CD8-positive, alpha-beta memory T cell (primary cell): ENCODE data around the gene CLSTN2. TPM values are rescaled to one million over a fixed set of nuclear protein-coding genes. Genes with fewer than 3 reads are reported as not detected.

Experiments used
- CTCF ChIA-PET: fragments of 350-600 bp; sonication (Branson Sonifier 250); formaldehyde crosslinking; loops from one replicate; lab custom pipeline; 2021; ENCODE audit warnings: antibody characterized with exemption; lab: Charles Lee
- POLR2A ChIA-PET: fragments of 350-600 bp; sonication (Branson Sonifier 250); formaldehyde crosslinking; loops from one replicate; lab custom pipeline; 2021; ENCODE audit warnings: antibody characterized with exemption; lab: Charles Lee
- DNase-seq, 5 donors: peaks; one replicate each; pipeline versions ENCODE4 v3.0.0 to v3.0.0-alpha.2; 2020 to 2022; ENCODE audit warnings: mixed read lengths in 1 of 5
- H3K27ac ChIP-seq: one replicate; pipeline ENCODE4 v1.7.0; 2013; ENCODE audit warnings: low read depth, mild to moderate bottlenecking, low read length, moderate library complexity
- H3K27me3 ChIP-seq: 2 replicates; pipeline ENCODE4 v1.7.0; 2013; ENCODE audit warnings: low read length, mild to moderate bottlenecking; ENCODE audit not compliant: insufficient read depth, poor library complexity, severe bottlenecking
- H3K36me3 ChIP-seq: 2 replicates; pipeline ENCODE4 v1.7.0; 2013; ENCODE audit warnings: mild to moderate bottlenecking, low read length, moderate library complexity; ENCODE audit not compliant: insufficient read depth
- H3K4me1 ChIP-seq: 2 replicates; pipeline ENCODE4 v1.7.0; 2013; ENCODE audit warnings: mild to moderate bottlenecking, low read length, moderate library complexity; ENCODE audit not compliant: insufficient read depth
- H3K4me3 ChIP-seq: 2 replicates; pipeline ENCODE4 v1.7.0; 2013; ENCODE audit warnings: mild to moderate bottlenecking, low read length
- H3K9me3 ChIP-seq: 2 replicates; pipeline ENCODE4 v1.7.0; 2013; ENCODE audit warnings: mild to moderate bottlenecking, low read length
- H3K27ac Mint-ChIP-seq, 8 donors: one replicate each; pipeline ENCODE4 v1.8.0; 2020 to 2021; ENCODE audit warnings: mixed read lengths in 8 of 8, mild to moderate bottlenecking in 6 of 8, inconsistent platforms in 3 of 8, moderate library complexity in 3 of 8
- H3K27me3 Mint-ChIP-seq, 2 donors: one replicate each; pipeline ENCODE4 v1.8.0; 2020 to 2021; ENCODE audit warnings: mixed read lengths in 2 of 2, mild to moderate bottlenecking in 1 of 2, moderate library complexity in 1 of 2
- H3K36me3 Mint-ChIP-seq, 3 donors: one replicate each; pipeline ENCODE4 v1.8.0; 2020 to 2021; ENCODE audit warnings: mixed read lengths in 3 of 3, inconsistent platforms in 1 of 3, mild to moderate bottlenecking in 1 of 3
- H3K4me1 Mint-ChIP-seq, 3 donors: one replicate each; pipeline ENCODE4 v1.8.0; 2020 to 2021; ENCODE audit warnings: mixed read lengths in 3 of 3, inconsistent platforms in 1 of 3, mild to moderate bottlenecking in 1 of 3
- H3K4me3 Mint-ChIP-seq, 7 donors: one replicate each; pipeline ENCODE4 v1.8.0; 2020 to 2021; ENCODE audit warnings: mixed read lengths in 7 of 7, mild to moderate bottlenecking in 6 of 7, moderate library complexity in 4 of 7, inconsistent platforms in 2 of 7
- H3K9me3 Mint-ChIP-seq, 5 donors: one replicate each; pipeline ENCODE4 v1.8.0; 2020 to 2022; ENCODE audit warnings: mixed read lengths in 5 of 5, mild to moderate bottlenecking in 3 of 5, moderate library complexity in 2 of 5, inconsistent platforms in 1 of 5
- polyA plus RNA-seq: library from polyadenylated mRNA; unstranded; fragments of 300-500 nt; fragmentation: Illumina TruSeq; gene quantifications from one replicate; pipeline ENCODE4 v1.2.3, GENCODE V29; 2021
- total RNA-seq, 2 experiments: library from RNA; stranded (reverse); gene quantifications; one replicate each; pipeline ENCODE4 v1.2.3, GENCODE V29; 2021

Gene CLSTN2
- total and polyA plus RNA-seq, 3 experiments from 2014 or later = not detected

DNA sequence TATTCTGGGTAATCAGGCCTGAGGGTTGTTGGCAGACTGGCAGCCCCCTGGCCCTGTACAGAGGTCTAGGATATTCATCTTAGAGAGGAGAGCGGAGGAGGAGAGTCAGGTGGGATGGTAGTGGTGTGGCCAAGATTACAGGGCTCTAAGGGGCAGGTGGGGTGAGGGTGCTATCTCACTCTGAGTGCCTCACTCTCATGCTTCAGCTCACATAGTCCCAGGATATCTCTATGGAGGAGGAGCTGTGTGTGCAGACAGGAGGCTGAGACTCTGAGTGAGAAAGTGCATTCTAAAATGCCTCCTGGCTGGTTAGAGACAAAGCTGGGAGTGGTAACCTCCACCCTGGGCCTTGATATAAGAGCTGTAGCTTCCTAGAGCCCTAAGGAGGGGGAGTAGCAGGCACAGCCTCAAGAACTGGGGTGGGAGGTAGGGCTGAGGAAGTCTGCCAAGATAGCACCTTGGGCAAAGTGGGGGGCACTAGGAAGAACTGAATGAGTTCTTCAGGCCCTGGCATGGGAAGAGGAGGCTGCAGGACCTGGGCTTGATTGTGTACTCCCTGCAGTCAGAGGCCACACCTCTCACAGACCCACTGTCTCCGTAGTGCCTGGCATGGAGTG lies 39.9 kb downstream of the CLSTN2 start:
- H3K9me3 Mint-ChIP-seq = peaks cover 0 to 9% (median 0%) of the 10 kb centered on the region in 5 donors
- H3K4me3 ChIP-seq = no peak overlapping the region
- no peaks in the 10 kb centered on the region for H3K4me1 ChIP-seq
- peaks cover 3% of the 10 kb centered on the region for H3K27me3 ChIP-seq
- H3K36me3 ChIP-seq = no peaks in the 10 kb centered on the region
- H3K4me3 Mint-ChIP-seq = no peak overlapping the region
- POLR2A ChIA-PET = no interaction called here
- no peak overlapping the region for H3K27ac Mint-ChIP-seq
- no peak for DNase-seq
- peaks cover 0 to 5% of the 10 kb centered on the region in 2 donors for H3K27me3 Mint-ChIP-seq
- H3K9me3 ChIP-seq = no peaks in the 10 kb centered on the region
- H3K4me1 Mint-ChIP-seq = no peaks in the 10 kb centered on the region
- CTCF ChIA-PET = no interaction called here
- H3K36me3 Mint-ChIP-seq = no peaks in the 10 kb centered on the region
- H3K27ac ChIP-seq = no peak overlapping the region

DNA sequence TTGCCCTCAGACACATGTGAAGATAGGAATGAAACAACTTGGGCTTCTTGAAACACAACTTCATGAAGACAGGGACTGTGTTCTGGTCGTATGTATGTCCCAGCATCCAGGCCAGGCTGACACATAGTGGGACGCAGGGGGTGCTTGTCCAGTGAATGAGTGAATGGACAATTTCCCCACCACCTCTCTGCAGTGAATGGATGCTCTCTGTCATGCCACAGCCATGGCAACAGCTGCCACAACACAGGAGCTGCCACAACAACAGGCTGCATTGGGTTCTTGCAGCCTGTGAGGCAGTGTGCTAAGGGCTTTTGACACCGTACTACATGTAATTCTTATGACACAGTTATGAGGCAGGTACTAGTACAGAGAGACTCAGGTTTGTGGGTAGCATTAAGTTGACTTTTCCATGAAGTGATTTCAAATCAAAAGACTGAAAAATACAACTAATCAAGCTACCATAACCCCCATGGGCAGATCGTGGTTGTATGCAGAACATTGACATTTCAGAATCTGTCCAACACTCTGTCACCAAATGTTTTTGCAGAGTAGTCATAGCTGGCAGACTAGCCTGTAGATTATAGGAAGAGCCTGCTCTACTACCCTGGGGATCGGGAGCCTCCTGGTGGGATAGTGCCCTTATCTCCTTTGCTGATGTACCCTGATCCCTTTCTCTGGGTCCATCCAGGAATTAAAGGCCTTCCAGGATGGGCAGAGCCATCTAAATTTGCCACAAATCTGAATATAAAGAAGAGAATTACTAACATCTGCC lies 40.8 kb downstream of the CLSTN2 start:
- Histone ChIP-seq H3K27ac (no peak overlapping the region), H3K4me3 (no peak overlapping the region), H3K9me3 (no peaks in the 10 kb centered on the region), H3K4me1 (no peaks in the 10 kb centered on the region), H3K36me3 (no peaks in the 10 kb centered on the region), H3K27me3 (peaks cover 3% of the 10 kb centered on the region)
- no peak for DNase-seq
- POLR2A ChIA-PET = no interaction called here
- H3K27me3 Mint-ChIP-seq = peaks cover 0 to 7% of the 10 kb centered on the region in 2 donors
- H3K4me1 Mint-ChIP-seq = no peaks in the 10 kb centered on the region
- no peaks in the 10 kb centered on the region for H3K36me3 Mint-ChIP-seq
- H3K27ac Mint-ChIP-seq = no peak overlapping the region
- H3K9me3 Mint-ChIP-seq = peaks cover 0 to 4% (median 0%) of the 10 kb centered on the region in 5 donors
- H3K4me3 Mint-ChIP-seq = no peak overlapping the region
- CTCF ChIA-PET = no interaction called here

DNA sequence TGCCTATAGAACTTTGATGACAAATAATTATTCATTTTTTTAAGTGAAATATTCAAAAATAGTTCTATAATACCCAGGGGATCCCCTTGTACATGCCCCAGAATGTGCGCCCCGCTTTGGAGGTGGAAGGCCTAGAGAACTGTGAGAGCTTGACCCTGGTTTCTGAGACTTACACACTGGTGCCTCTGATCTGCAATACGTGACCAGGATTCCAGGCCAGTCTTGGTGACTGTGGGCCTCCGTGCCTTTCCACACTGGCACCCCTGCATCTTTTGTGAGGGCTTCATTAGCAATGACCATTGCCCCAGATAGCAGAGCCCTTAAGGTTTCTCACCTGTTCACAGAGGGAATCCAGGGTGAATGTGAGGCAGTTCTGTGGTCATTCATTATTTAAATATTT lies 44.0 kb downstream of the CLSTN2 start:
- no peak for DNase-seq
- H3K4me3 Mint-ChIP-seq = no peak overlapping the region
- peaks cover 0 to 6% (median 0%) of the 10 kb centered on the region in 5 donors for H3K9me3 Mint-ChIP-seq
- no peaks in the 10 kb centered on the region for H3K9me3 ChIP-seq
- no peaks in the 10 kb centered on the region for H3K4me1 Mint-ChIP-seq
- CTCF ChIA-PET = no interaction called here
- no peak overlapping the region for H3K27ac Mint-ChIP-seq
- H3K4me3 ChIP-seq = no peak overlapping the region
- no peaks in the 10 kb centered on the region for H3K36me3 Mint-ChIP-seq
- no peaks in the 10 kb centered on the region for H3K4me1 ChIP-seq
- H3K27me3 Mint-ChIP-seq = peaks cover 0 to 7% of the 10 kb centered on the region in 2 donors
- POLR2A ChIA-PET = no interaction called here
- H3K27me3 ChIP-seq = peaks cover 3% of the 10 kb centered on the region
- H3K27ac ChIP-seq = no peak overlapping the region
- no peaks in the 10 kb centered on the region for H3K36me3 ChIP-seq

DNA sequence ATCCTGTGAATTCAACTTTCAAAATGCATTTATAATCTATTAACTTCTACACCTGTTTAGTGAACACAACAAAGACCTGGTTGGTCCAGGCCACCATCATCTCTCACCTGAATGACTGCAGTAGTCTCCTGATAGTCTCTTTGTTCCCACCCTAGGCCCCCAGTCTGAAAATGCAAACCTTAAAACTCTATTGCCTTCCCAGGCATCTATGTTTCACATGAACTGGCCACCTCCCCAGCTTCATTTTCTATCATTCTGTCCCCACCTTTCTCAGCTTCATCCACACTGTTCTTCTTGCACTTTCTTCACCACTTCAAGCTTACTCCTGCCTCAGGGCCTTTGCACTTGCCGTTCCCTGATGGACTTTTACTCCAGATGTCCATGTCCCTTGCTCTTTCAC lies 45.0 kb downstream of the CLSTN2 start:
- peaks cover 0 to 7% (median 0%) of the 10 kb centered on the region in 5 donors for H3K9me3 Mint-ChIP-seq
- Histone ChIP-seq H3K36me3 (no peaks in the 10 kb centered on the region), H3K27ac (no peak overlapping the region), H3K4me1 (no peaks in the 10 kb centered on the region), H3K9me3 (no peaks in the 10 kb centered on the region), H3K27me3 (no peaks in the 10 kb centered on the region), H3K4me3 (no peak overlapping the region)
- H3K4me3 Mint-ChIP-seq = no peak overlapping the region
- no peaks in the 10 kb centered on the region for H3K36me3 Mint-ChIP-seq
- CTCF ChIA-PET = no interaction called here
- no peak overlapping the region for H3K27ac Mint-ChIP-seq
- no peaks in the 10 kb centered on the region for H3K4me1 Mint-ChIP-seq
- DNase-seq = no peak
- H3K27me3 Mint-ChIP-seq = peaks cover 0 to 4% of the 10 kb centered on the region in 2 donors
- POLR2A ChIA-PET = no interaction called here

DNA sequence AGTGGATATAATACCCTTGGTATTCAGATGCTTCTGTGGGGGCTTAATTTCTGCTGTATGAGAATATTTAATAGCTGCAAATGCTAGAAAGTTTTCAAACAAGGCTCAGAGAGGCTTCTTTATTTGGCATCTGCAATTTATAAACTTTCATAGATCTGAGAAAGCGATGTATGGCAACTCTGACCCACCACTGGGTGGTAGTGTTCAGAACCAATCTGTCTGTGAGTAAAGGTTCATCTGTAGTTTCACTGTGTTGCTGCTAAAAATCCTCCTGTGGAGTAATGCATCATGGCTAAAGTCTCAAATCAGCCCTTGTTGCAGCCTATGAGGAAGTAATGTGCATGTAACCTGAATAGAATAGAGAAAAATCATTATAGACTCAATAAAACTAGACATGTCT lies 47.4 kb downstream of the CLSTN2 start:
- H3K27ac Mint-ChIP-seq = no peak overlapping the region
- no peaks in the 10 kb centered on the region for H3K4me1 ChIP-seq
- H3K4me3 ChIP-seq = no peak overlapping the region
- H3K4me1 Mint-ChIP-seq = no peaks in the 10 kb centered on the region
- ChIA-PET POLR2A (no interaction called here), CTCF (no interaction called here)
- H3K9me3 Mint-ChIP-seq = peaks cover 0 to 7% (median 0%) of the 10 kb centered on the region in 5 donors
- H3K27me3 ChIP-seq = no peaks in the 10 kb centered on the region
- no peaks in the 10 kb centered on the region for H3K36me3 ChIP-seq
- no peak overlapping the region for H3K27ac ChIP-seq
- H3K4me3 Mint-ChIP-seq = no peak overlapping the region
- H3K9me3 ChIP-seq = no peaks in the 10 kb centered on the region
- DNase-seq = no peak
- H3K36me3 Mint-ChIP-seq = no peaks in the 10 kb centered on the region
- peaks cover 4% of the 10 kb centered on the region in 2 donors for H3K27me3 Mint-ChIP-seq

DNA sequence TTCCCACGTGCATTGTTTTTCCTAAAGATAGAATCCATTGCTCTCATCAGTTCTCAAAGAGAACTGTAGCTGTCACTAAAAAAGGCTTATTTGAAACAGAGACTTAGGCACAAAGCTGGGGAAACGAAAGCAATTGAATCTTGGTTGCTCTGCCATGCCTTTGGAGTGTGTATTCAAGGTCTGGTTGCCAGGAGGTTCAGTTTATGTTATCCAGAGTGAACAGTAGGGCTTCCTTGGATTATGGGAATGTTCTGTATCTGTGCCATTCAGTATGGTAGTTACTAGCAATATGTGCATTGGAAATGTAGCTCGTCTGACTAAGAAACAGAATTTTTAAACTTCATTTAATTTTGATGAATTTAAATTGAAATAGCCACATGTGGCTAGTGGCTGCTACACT lies 50.6 kb downstream of the CLSTN2 start:
- no peak overlapping the region for H3K4me3 Mint-ChIP-seq
- no peaks in the 10 kb centered on the region for H3K36me3 Mint-ChIP-seq
- Histone ChIP-seq H3K4me1 (no peaks in the 10 kb centered on the region), H3K36me3 (no peaks in the 10 kb centered on the region), H3K4me3 (no peak overlapping the region), H3K27me3 (no peaks in the 10 kb centered on the region), H3K9me3 (no peaks in the 10 kb centered on the region), H3K27ac (no peak overlapping the region)
- H3K27me3 Mint-ChIP-seq = peaks cover 0 to 4% of the 10 kb centered on the region in 2 donors
- no peaks in the 10 kb centered on the region for H3K4me1 Mint-ChIP-seq
- ChIA-PET POLR2A (no interaction called here), CTCF (no interaction called here)
- peaks cover 0 to 4% (median 0%) of the 10 kb centered on the region in 5 donors for H3K9me3 Mint-ChIP-seq
- no peak overlapping the region for H3K27ac Mint-ChIP-seq
- no peak for DNase-seq

DNA sequence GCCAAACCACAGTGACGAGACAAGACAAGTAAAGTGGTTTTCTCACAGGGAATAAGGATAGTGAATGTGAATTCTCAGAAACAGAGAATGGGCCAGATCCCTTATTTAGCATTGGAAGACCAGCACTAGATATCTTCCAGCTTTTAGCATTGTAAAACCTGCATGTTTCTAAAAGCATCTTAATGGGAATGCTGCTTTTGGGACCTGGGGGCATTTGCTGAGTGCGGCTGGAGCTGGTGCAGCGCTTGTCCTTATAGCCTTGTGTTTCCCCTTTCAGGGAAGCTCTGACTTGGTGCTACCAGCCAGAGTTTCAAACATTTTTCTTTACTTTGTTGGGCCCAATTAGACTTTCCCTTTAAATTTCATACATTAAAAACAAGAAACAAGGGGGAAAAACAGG lies 52.9 kb downstream of the CLSTN2 start:
- Mint-ChIP-seq H3K27ac (no peak overlapping the region), H3K4me3 (no peak overlapping the region), H3K4me1 (no peaks in the 10 kb centered on the region), H3K36me3 (no peaks in the 10 kb centered on the region), H3K9me3 (peaks cover 0 to 4% (median 0%) of the 10 kb centered on the region in 5 donors), H3K27me3 (peaks cover 0 to 4% of the 10 kb centered on the region in 2 donors)
- no peaks in the 10 kb centered on the region for H3K36me3 ChIP-seq
- no peak overlapping the region for H3K4me3 ChIP-seq
- ChIA-PET POLR2A (no interaction called here), CTCF (no interaction called here)
- H3K4me1 ChIP-seq = no peaks in the 10 kb centered on the region
- no peaks in the 10 kb centered on the region for H3K9me3 ChIP-seq
- no peaks in the 10 kb centered on the region for H3K27me3 ChIP-seq
- DNase-seq = no peak
- H3K27ac ChIP-seq = no peak overlapping the region

DNA sequence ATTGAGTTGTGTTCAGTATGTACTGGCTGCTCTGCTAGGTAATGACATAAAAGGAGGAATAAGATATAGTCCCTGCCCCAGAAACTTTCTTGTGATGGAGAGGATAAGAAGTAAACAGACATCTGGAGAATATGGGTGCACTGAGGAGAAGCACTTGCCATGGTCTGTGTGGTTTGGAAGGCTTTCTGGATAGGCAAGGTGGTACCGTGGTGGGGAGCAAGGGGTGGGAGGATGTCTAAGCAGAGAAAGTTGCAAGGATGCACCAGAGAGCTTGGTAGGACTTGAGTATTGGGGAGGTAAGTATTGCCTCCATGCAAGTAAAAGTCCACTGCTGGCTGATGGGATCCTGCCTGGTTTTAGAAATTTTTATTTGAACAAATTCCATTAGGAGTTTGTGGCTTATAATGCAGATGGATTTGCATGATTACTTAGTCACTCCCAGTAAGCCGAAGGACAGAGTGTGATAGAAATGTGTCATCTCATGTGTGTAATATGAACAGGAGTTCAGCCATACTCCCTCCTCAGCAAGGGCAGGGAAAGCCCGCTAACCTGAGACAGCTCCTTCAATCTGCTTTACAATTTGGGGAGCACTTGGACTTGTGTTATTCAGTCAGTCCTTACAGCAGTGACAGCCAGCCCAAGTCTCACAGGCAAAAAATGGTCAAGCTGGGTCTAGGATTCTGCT lies 53.6 kb downstream of the CLSTN2 start:
- no peak overlapping the region for H3K27ac Mint-ChIP-seq
- Histone ChIP-seq H3K4me3 (no peak overlapping the region), H3K36me3 (no peaks in the 10 kb centered on the region), H3K27me3 (no peaks in the 10 kb centered on the region), H3K4me1 (no peaks in the 10 kb centered on the region), H3K27ac (no peak overlapping the region), H3K9me3 (no peaks in the 10 kb centered on the region)
- H3K4me1 Mint-ChIP-seq = no peaks in the 10 kb centered on the region
- H3K27me3 Mint-ChIP-seq = peaks cover 0 to 4% of the 10 kb centered on the region in 2 donors
- H3K9me3 Mint-ChIP-seq = peaks cover 0 to 4% (median 0%) of the 10 kb centered on the region in 5 donors
- no peak for DNase-seq
- no peak overlapping the region for H3K4me3 Mint-ChIP-seq
- POLR2A ChIA-PET = no interaction called here
- CTCF ChIA-PET = no interaction called here
- no peaks in the 10 kb centered on the region for H3K36me3 Mint-ChIP-seq
